Renal pelvis (tissue), 4 donors: ENCODE results near the gene RIPK4. TPM values are rescaled to one million over a fixed set of nuclear protein-coding genes. Genes with fewer than 3 reads are reported as not detected.

Experiments
- DNase-seq: peaks from one replicate; pipeline ENCODE4 v3.0.0-alpha.2; 2013
- polyA plus RNA-seq, 3 donors: library from polyadenylated mRNA; unstranded; fragments of 120-200 nt; gene quantifications; one replicate each; pipeline ENCODE4 v1.2.1, GENCODE V29; 2013; ENCODE audit not compliant: insufficient read length in 3 of 3

Gene RIPK4
- polyA plus RNA-seq, 3 donors = 19.9 to 25.3 (median 23.2) TPM

DNA sequence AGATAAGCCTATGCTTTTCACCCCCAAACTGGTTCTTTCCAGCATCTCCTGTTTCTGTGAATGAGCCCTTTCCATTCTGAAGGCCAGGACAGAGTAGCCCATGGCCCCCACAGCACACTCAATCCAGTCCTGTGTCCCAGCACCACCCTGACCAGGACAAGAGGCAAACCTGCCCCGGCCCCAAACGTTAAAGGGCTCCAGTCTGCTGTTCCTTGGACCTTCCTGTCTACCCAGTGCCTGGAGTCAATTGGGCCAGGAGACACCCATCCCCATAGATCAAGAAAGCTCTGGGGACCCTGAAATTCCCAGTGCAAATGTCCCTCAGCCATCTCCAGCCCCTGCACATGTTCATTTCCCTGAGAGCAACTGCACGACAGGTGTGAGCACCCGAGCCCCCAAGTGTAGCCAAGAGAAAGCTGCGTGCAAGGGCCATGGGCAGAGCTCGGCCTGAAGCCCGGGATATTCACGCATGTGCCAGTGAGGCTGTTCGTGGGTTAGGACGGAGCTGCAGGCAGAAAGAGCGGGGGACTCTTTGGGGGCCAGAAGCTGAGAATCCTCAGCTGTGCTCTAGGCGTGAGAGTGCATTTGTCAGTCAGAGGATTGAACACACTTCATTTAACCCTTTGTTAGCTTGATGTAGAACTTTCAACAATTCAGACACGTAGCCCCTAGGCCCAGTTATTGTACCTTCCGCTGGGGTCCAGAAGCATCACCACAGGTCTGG lies 4.2 kb upstream of the RIPK4 start:
- no peak for DNase-seq

DNA sequence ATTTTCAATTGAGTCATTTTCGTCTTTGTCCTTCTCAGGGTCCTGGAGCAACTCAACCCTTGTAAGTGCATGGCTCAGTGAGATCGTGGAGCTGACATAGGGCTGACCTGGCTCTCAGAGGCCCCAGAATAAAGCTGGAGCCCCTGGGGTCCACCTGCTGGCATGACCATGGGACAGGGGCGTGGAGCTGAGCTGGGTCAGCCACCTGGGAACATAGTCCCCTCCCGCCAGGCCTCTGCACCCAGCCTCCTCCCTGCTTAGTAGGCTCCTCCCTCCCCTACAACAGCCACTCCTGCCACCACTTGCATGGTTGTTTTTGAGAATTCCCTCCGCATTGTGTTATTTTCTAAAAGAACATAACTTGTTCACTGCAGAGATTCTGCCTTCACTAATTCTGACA lies 3.1 kb upstream of the RIPK4 start:
- no peak for DNase-seq

DNA sequence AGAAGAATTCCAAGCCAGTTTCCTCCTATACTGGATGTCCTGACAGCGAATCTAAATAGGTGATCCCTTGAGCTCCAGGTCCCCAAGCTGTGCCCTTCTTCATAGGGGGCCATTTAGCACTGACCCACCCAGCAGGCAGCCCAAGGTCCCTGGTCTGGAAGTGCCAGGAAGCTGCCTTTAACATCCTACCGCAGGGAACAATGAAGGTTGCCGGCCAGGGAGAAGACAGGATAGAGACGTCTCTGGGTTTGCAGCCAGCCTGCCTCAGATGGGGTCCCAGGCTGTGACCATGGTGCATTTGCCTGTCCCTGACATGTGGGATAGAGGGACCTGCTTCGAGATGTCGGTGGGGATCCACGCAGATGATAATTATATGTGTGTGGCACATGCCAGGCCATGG lies 2.7 kb upstream of the RIPK4 start:
- no peak for DNase-seq

DNA sequence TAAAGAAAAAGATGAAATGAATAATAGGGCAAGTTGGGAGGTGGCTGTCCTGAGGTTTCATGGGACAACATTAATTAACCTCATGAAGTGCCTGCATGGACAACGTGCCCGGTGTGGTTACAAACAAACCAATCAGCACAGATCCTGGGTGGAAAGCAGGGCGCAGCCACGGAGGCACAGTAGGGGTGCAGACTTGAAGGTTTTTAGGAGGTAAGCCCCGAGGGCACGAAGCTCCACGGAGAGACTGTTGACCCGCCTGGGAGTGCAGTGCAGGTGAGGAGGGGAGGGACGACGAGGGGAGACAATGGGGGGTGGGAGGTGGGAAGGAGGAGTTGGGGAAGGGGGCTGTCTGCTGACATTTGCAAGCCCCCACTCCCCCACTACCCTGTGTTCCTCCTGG lies 2.3 kb upstream of the RIPK4 start:
- DNase-seq = no peak

DNA sequence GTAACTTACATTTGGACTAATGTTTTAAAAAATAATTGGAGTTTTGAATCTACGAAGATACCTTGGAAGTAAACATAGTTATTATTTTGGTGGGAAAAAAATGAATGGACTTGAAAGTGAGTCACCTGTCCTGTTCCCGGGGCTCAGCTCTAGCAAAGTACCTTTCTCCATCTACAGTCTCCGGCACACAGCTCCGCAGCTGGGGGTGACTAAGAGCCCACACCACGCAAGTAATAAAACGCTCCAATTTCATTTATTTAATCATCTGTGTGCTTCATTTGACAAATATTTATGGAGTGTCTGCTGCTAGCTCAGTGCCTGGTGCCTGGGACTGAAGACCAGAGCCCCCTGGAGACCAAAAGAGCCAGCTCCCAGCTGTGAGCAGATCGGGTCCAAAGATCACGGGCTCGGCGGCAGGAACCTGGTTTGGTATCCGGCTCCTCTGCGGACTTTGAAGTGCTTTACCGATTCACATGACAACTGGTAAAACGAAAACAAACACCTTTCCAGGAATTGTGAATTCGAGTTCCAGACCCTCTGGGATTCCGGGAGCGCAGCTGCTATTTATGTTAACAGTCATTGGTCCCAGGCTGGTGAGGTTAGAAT lies 1.7 kb upstream of the RIPK4 start:
- DNase-seq = peak; percentile 82

DNA sequence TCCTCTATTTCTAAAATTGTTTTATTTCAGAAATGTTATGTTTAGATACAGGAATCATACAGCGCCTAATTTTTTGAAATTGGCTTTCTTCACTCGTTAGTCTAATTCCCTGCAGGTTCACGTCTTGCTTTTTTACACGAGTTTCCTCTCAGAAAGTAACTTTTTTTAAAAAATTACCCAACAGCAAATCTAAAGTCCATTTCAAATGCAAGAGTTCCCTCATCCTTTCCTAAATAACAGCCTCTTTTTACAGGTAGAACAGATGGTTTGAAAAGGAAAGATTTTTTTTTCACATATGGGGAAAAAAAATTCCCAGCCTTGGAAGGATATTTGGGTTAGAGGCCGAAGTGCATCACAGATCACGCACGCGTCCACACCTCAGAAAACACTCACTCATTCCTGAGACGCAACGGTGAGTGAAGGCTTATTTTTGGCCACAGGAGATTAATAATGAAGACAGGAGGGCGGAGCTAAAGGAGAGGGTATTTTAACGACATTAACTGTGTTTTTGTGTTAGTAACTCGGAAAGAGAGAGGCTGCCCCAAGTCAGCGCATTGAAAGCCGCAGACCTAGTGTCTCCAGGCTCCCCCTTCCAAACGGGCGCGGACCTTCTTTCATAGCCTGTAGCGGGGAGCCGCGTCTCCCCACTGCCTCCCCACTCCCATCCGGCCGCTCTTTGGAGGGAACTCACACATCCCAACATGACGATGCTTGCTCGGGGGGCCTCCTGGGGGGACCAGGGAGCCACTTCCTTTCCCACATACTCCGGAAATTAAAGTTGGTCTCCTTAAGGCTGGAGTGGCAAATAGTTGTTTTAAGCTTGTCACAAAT lies 969 bp upstream of the RIPK4 start:
- no peak for DNase-seq

DNA sequence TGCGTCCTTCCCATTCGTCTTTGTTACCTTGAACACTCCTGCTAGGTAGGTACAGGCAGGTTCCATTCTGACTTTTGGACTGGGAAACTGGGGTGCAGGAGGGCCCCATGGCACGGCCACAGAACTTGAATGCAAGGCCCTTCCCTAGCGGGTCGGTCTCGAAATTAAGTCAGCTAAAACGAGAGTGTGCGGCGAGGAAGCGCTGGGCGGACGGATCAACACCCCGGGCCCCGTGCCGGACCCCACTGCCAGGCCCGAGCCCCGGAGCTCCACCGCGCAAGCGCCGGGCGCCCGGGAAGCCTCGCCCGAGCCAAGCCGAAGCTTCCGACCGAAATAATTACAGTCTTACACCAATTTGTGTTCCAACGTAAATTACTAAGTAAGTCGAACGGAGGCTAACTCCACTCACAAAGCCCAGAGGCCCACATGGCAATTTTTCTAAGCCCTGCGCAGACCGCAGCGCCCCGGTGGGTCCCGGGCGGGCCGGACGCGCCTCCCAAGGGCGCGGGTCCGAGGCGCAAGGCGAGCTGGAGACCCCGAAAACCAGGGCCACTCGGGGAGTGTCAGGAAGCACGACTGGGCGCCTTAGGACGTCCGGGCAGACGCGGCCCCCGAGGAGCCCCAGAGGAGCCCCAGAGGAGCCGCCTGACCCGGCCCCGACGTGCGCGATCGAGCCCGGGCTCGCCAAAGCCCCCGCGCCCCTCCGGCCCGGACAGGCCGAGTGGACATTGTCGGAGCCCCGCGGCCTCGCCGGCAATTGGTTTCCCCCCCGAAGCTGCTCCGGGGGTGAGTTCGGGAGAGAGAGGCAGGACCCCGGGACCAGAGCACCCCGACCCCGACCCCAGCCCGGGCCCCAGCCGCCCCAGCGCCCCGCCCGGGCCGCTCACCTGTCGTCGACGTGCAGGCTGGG lies 624 bp downstream of the RIPK4 start:
- DNase-seq = no peak

DNA sequence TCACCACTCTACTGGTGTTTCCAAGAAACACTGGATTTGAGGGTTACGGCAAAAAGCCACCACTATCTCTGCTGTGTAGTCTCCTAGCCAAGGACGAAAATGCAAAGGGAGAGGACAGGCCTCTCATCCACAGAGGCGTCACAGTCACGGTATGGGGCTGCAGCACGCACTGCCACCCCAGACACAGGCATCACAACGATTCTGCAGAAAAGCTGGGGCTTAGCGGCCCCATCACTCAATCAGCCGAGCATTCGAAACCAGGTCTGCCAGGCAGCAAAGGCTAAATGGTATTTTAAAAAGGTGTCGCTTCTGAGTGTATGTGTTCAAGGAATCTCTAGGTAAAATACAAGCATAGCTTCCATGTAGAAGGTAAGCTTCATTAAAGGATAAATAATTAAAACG lies 1.4 kb downstream of the RIPK4 start:
- no peak for DNase-seq

DNA sequence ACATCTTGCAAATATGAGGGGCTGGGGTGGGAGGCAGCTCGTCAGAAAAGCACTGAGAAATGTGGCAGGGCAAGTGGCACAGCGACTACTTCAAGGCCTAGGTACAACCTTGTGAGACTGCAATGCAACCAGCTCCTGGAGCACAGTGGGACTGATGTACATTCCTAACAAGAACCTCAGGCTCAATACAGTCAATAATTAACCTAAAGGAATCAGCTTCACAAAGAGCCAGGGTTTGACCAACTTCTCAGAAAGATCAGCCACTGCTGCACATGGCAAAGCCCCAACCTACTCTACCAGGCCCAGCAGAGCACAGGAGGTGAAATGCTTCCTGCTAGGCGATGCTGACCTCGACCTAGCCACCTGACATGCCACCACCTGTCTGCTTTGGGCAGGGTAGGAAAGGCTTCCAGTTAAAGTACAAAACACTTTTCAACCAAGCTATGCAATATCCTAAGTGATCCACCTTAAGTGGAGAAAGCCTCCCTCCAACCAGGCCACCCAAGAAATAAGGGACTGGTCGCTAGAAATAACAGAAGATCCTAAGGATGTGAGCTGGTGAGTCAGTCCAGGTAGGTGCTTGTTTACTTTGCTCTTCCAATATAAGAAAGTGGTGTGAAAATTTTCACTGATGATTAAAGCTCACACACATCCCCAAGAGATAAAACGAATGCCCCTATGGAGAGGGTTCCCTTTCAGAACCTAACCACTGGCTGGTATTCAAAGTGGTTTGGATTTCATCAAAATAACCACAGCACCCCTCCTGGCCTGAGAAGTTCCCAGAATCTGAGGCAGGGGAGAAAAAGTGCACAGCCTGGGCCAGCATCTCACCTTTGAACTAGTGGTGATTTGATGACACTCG lies 2.1 kb downstream of the RIPK4 start:
- no peak for DNase-seq

DNA sequence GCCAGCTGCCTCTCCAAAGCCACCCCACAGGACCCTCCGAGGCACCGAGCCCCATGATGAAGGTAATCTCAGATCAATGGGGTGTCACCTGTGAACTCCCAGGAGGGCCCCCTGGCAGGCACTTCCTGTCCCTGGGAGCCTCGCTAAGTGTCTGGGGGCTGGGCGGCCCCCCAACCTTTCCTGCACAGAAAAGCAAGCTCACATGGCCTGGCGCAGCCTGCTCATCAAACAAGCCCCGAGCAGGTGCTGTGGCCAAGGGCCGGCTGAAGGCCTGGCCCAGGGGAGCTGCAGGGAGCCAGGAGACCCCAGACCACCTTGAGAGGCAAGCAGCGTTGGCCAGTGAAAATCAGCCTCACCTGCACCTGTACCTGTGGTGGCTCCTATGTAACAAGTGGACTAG lies 2.9 kb downstream of the RIPK4 start:
- no peak for DNase-seq

DNA sequence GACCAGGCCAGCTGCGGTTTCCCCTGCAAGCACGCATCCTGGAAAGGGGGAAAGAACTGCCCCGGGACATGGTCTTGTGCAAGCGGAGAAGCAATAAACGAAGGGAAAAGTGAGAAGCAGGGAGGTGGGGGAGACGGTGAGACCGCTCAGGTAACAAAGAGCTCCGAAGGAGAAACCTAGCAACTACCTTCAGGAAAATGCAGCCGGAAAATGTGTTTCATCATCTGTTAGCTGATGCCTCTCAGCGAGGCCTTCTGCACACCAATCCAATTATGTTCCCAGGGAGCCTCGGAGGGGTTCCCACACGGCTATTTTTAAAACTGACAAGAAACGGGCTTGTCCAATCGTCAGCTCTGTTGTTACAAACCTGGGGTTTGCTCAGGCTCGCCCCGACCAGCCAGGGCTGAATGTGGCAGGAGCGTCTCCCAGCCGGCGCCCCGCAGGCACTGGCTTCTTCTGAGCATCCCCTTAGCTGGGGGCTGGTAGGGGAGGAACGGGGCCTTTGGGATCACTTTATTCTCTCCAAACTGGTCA lies 3.4 kb downstream of the RIPK4 start:
- no peak for DNase-seq

DNA sequence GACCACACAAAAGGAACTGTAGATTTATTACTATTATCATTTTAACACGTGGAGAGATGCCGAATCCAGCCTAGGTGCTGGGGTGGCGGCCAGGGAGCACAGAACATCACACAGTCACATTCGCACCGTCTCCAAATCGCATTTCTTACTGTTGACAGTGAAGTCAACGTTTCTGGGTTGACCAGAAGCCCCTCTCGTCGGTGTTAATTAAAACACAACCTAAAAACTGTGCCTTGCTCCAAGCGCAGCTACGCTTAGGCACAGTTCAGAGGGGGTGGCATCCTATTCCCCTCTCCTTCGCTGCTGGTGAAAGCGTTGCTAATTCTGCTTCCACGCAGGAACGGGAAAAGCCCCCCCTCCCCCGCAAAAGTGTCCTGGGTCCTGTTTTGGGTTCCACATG lies 4.1 kb downstream of the RIPK4 start:
- DNase-seq = no peak

DNA sequence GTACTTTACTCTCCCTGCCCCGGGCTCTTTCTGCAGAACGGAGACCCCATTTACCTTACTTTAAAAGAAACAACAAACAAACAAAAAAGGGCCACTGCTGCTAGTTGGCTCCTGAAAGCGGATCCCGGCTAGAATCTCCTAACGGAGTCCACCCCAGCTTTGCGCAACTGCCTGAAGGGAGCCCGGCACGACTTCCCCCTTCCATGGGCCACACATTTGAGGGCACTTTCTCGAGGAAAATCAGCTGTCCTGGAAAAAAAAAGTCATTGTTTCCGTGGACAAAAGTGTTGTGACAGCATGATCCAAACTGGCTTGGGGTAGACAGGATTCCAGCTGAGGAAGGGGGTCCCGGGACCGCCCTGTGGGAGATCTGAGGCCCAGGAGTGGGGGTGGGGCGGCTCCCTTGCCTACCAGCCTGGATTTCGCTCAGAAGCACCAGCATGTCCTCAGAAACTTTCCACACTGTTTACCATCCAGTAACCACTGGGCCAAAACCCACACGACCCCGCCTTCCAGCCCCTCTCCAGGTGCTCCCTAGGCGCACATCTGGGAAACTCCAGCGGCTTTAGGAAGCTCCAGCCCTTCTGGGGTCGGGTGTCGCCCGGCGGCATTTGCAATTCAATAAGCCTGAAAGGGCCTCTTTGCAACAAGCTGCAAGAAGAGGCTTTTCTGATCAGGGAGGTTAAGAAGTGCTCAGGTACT lies 4.8 kb downstream of the RIPK4 start:
- no peak for DNase-seq

DNA sequence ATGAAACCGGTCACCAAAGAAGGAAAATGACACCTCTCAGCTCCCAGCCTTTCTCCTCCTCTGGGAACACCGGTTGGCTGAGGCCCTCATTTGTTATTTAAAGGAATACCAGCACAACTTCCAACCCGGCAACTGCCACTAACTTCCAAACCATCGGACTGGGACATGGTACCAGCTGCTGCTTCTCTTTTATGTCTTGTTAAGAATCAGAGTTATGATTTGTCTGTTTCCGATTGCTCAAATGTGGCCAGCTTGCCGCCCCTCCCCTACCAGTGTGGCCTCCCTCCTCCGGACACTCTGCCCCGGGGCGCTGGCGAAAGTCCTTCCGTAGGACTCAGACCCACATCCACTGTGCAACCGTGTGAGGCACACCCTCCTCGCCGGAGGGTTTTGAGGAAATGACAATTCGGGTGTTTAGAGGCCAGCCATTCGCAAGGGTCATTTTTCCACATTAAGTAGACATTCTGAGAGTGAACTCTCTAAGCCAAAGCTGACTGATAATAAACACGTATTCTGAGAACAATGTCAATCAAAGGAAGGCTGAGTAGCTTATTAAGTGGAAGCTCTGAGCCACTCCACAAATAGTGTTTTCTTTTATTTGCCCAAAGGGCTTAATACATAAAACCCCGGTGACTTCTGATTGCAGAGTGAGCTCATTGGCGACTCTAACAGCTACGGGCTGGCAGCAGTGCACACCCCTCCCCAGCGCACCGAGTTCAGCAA lies 5.5 kb downstream of the RIPK4 start:
- DNase-seq = no peak

DNA sequence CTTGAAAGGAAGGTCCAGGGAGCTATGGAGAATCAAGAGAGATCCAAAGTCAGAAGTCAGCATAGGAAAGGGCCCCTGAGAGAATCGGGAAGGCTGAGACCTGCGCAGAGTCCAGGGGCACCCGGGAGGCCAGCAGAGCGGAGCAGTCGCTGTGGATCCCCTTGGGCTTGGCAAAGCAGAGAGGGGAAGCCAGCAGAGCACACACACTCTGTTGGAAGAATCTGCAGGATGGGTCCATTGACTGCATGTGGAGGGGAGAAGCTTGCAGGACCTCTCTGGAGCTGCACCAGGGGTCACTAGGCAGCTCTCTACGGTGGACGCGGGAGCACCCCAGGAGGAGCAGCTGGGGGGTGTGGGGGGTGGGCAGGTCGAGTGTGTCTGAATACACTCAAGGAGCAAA lies 6.4 kb downstream of the RIPK4 start:
- no peak for DNase-seq

DNA sequence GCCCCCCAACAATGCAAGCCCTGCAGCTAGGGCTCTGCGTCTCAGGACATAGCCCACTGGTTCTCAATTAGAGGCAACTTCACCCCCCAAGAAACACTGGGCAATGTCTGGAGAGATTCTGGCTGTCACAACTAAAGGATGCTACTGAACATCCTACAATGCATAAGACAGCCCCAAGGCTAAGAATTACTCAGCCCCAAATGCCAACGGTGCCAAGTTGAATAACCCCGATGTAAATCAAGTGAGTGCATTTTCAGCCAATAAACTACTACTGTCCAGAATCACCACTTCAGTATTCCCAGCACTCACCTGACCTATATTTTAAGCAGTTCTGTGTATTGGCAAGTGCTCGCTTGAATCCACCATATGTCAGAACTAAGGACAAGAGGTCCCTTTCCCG lies 6.9 kb downstream of the RIPK4 start:
- no peak for DNase-seq

DNA sequence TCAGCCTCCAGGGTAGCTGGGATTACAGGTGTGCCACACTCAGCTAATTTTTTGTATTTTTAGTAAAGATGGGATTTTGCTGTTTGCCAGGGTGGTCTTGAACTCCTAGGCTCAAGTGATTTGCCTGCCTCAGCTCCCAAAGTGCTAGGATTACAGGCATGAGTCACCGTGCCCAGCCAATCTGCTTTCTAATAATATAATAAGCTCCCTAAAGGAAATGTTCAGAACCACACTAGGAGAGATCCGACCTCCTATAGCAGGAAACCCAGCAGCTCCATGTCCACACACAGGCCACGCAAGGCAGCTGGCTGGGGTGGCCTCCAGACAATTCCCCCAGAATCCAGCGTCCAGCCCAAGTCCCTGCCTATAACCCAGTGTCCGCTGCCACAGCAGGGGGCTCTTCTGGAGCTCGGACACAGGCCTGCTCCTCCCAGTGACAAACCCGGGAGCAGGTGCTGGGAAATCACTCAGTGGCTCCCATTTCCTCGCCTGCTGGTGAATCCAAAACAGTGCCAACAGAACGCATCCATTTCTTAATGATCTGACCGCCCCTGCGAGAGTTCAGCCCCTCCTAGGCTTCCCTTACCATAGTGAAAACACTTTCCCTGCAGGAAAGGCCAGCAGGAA lies 7.5 kb downstream of the RIPK4 start:
- DNase-seq = no peak

DNA sequence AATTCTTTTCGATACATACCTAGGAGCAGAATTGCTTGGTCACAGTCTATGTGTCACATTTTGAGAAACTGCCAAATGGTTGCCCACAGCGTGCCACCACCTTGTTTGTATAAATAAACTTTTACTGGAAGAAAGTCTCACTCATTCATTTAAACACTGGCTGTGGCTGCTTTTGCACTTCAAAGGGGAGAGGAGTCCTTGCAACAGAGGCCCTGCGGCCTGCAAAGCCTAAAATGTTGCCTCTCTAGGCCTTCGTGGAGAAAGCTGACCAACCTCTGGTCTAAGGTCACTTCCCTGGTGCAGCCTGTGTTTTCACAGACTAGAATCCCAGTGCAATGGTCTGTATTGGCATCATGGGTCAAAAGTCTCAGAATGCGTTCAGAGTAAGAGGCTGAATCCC lies 8.3 kb downstream of the RIPK4 start:
- DNase-seq = no peak
